GM21390 (cell line): ENCODE measurements around the gene PPP2R3A.

Experiments
- ATAC-seq: cut with Tn5 transposase; IDR thresholded peaks from one replicate; pipeline ENCODE4 v1.9.1; 2021; ENCODE audit not compliant: unreplicated experiment

The PPP2R3A gene

GRCh38 chr3:135966962-135967274 lies 1.4 kb downstream of the PPP2R3A start:
- ATAC-seq: no peak

DNA sequence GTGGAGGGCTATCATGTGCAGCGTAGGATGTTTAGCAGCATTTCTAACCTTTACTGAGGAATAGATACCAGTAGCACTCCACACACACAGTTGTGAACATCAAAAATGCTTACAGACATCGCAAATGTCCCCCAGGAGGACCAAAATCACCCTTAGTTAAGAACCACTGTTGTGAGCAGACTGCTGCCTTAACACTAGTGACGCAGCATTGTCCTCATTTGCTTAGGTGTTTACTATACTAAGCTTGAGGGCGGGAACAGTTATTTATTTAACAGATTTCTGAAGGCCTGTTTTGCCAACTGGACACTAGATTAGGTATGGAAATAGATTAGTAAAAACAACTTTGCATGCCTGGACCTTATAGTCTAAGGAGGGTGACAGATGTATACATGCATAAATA lies 2.3 kb downstream of the PPP2R3A start:
- ATAC-seq: no peak

DNA sequence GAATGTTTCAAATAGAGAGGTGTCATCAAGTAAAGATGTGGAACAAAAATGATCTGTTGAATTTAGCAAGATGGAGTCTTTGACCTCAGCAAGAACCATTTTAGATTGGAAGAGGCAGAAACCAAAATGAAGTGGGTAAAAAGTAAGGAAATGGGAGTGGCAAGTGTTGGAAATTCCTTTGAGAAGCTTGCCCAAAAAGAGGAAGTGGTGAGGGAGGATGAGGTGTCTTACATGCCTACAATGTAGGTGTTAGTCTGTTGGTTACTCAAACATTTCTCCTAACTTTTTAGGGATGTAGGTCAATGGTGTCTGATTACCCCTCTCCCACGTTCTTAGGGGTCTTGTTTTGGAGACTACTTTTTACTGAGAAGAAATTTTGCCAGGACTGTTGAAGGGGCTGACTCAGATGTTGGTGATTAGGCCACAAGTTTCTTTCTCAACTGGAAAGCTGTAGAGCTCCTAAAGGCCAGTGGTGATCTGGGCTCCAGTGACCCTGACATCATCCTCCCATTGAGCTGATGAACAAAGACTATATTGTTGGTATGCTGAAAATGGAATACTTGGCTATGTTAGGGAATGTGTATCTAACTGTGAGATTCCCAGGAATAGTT lies 5.1 kb downstream of the PPP2R3A start:
- ATAC-seq: no peak

DNA sequence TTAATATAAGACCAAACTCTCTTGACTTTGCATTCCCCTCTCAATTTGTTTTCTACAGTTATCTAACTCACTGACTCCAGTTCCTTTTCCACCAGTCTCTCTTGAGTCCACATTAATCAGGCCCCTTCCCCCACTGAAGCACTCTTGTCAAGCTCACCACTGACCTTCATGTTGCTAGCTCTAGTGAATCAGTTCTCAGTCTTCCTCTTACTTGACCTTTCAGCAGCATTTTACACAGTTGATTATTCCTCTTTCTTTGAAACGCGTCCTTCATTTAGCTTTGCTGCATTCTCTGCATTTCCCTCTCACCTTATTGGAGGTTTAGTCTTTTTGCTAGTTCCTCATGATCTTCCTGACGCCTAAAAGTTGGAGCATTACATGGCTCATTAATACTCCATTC lies 8.3 kb downstream of the PPP2R3A start:
- ATAC-seq: no peak

DNA sequence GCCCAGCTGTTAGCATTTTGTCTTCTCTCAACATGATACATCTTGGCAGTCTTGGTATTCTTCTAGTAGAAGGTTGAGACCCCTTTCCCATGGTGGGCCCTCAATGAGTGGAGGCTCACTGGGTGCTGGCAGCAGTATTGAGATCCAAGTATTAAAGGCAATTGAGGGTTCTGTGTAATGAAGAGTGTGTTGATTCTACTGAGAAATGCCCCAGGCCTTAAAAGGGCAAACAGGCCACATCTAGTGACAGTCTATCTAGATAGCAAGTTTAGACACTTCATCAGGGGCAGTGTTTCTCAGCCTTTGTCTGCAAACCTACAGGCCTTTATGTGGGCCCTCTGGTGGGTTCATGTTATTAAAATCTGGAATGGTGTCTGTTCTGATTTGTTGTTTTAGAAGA lies 9.5 kb downstream of the PPP2R3A start:
- ATAC-seq: no peak

- ATAC-seq: no peak
Measured at GRCh38 chr3:135975536-135975935, 10.0 kb downstream of the PPP2R3A start.

GRCh38 chr3:135980343-135980742 lies 14.8 kb downstream of the PPP2R3A start:
- ATAC-seq: no peak

GRCh38 chr3:135981701-135982403 lies 16.3 kb downstream of the PPP2R3A start:
- ATAC-seq: no peak

DNA sequence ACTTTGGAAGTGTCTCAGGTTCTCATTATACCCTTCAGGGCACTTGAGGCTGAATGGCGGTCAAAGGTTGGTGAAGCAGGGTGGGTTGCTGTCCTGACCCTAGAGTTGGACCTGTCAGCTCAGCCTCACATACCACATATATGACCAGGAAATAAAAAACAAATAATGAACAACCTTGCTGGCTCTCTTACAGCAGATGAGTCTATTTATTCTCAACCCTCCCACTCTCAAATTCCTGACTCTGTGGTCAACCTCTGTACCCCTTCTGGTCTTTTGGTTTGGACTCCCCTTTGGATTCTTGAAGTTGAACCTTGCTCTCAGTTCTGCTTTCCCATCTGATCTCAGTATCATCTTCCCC lies 16.9 kb downstream of the PPP2R3A start:
- no peak for ATAC-seq

DNA sequence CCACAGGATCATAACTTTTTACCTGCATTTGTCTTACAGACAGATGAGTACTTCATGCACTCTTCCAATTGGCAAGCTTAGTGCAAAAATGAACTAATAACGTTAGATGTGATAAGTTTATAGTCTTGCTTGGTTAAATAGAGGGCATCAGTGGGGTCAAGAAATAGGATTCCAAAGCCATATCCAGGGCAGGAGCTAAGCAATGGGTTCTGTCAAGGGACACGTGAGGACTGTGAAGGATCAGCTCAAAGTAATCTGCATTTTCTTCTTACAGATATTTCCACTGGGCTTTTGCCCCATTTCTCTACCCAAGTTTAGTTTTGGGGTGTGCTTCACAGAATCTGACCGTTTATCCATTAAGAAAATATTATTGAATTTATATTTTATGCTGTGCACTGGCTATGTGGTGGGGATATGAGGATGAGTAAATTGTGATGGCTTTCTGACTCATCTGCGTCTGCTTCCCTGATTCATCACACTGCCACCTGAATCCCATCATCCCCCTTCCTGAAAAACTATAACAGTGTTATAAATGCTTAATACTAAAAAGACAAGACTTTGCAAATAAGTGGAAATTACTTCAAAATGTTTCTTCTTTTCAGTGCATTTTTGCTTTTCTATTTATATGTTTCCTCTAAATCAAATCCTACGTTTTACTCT lies 17.5 kb downstream of the PPP2R3A start:
- ATAC-seq: no peak

DNA sequence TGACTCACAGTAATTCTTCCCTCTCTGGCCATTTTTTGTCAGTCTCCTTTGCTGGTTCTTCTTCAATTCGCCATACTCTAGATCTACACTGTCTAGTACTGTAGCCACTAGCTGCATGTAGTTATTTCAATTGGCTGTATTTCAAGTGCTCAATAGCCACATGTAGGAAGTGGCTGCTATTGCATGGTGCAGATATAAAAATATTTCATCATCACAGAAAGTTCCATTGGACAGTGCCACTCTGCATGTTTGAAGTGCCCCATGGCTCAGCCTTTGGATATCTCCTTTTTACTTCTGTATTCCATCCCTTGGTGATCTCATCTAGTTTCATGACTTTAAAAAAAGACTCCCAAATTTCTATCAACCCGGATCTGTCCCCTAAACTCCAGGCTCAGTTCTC lies 22.1 kb downstream of the PPP2R3A start:
- no peak for ATAC-seq

DNA sequence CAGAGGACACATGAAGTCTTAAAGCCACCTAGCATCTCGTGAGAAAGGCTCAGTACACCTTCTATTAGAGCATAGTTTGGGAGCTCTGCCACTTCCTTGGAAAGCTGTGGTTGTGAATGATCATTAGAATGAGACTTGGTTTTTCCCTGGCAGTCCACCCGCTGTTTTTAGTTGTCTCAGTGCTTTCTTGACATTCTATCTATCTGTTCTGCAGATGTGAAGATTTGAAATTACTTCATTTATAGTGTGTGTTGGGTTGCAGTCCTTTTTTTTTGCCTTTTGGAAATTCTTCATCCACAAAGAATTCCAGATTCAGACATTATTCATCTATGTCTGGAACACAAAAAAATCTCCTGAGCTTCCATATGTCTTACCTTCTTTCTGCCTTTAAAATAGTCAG lies 23.7 kb downstream of the PPP2R3A start:
- no peak for ATAC-seq

- ATAC-seq: no peak
Measured at GRCh38 chr3:135990903-135991302, 25.4 kb downstream of the PPP2R3A start.

- ATAC-seq: no peak
Measured at GRCh38 chr3:135991621-135992020, 26.1 kb downstream of the PPP2R3A start.

GRCh38 chr3:135992072-135992471 lies 26.5 kb downstream of the PPP2R3A start:
- ATAC-seq: no peak

DNA sequence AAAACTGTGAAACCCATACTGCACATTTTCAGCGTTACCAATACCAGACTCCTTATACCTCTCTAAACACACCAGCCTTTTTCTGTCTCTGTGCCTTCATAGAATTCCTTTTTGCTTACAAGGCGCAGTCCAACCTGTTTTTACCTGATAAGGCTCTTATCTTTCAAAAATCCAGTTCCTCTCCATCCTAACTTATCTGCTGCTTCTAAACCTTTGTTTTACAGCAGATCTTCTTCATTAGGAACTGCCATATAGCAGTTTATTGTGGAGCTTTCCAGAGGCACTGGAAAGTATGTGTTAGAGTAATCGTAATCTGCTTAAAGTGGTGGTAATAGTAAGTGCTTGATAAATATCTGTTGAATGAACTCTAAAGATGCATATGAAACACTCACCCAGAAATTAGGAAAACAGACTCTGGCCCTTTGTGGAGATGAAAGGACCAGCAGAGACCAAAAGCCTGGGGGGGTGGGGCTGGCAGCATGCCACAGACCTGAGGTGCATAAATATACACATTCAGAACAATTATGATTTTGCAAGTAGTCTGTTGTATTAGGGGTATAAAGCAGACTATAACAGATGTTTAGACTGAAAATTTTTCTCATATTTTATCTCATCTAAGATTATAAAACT lies 29.3 kb downstream of the PPP2R3A start:
- ATAC-seq: no peak

GRCh38 chr3:135995766-135996165 lies 30.2 kb downstream of the PPP2R3A start:
- no peak for ATAC-seq

DNA sequence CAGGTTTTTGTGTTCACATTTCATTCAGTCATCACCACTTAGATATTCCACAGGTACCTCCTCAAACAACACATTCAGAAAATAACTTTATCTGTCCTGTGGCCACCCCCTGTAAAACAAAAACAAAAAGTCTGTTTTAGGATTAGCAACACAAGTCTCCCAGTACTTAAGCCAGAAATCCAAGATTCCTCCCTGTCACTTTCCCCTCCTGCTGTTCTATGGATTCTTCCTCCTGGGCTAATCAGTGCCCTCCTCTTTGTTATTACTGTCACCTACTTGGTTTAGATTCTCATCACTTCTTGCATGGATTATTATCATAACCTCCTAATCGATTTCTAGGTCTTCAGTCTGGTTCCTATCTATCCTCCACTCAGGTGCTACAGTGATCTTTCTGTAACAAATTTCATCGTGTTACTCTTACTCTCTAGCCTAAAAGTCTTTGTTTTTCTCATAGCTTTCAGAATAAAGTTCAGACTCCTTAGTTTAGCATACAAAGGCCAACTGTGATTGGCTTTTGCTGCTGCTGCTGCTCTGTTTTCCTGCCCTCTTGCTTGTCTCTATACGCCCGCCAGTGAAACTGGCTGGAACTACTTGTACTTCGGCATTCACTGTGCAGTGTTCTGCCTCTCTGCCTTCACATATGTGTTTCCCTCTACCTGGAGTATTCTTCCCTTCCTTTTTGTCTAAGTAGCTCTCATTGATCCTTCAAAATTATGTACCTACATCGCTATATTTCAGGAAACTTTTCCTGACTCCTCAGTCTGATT lies 32.2 kb downstream of the PPP2R3A start:
- ATAC-seq: no peak

DNA sequence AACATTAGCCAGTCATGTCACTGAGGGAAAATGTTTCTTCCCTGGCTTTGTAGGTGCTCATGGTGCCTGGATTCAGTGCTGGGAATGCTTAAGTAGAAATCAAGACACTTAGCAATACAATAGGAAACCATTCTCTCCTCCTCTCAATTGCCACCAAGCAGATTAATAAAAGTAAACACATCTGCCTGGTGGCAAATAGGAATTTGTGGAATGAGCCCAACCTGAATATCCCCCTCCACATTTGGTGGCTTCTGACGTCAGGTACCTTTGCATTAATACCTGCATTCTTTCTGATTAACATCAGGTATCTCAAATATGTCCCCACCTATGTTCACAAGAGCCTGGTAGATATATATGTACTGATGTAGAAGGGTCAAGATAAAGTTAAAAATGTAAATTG lies 42.7 kb downstream of the PPP2R3A start:
- ATAC-seq: no peak

DNA sequence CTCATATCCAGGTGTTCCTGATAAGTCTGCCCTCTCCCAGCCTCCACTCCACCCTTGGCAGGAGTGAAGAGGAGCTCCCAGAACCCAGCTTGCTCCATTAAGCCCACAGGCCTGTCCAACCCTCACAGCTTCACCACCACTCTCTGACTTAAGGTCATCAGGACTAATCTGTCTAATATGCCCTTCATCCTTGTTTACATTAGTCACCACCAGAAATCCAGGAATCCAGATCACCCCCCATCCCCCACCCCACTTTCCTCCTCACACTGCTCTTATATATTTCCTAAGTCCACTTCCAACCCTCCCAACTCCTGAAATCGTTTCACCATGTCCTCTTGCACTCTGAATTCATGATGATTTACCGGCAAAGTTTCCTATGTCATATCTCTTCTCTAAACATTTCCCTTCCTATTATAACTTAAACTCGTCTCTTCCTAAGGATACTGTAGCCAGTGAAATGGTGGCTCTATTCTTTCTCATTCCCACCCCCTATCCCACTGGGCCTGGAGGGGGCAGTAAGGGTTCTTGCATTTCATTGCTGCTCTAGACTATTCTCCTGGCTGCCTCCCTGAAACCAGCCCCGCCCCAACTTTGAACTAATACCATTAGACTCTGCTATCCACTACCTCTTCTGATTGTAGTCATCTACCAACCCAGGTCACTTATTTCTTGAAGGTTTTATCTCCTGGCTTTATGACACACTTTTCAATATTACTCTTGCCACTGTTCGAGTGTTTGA lies 43.4 kb downstream of the PPP2R3A start:
- no peak for ATAC-seq

- ATAC-seq: no peak
Measured at GRCh38 chr3:136018876-136019275, 53.3 kb downstream of the PPP2R3A start.
